Erythroblast (primary cell): ENCODE measurements around the gene PTGFRN.

Experiments
- DNase-seq, 2 experiments: peaks; one replicate each; lab custom pipeline; 2025; lab: John Stamatoyannopoulos, UW
- GATA1 ChIP-seq: IDR thresholded peaks from 2 replicates; pipeline ENCODE4 v1.6.1; 2011; ENCODE audit warnings: low read depth, mild to moderate bottlenecking, control low read depth, low read length, moderate library complexity
- POLR2A ChIP-seq: IDR thresholded peaks from 2 replicates; pipeline ENCODE4 v1.6.1; 2011; ENCODE audit warnings: mild to moderate bottlenecking, low read length

PTGFRN gene

GRCh38 chr1:116916533-116917445 lies 7.1 kb downstream of the PTGFRN start:
- DNase-seq: no peak
- TF ChIP-seq GATA1 (no peak), POLR2A (no peak)

GRCh38 chr1:116918714-116919357 lies 9.1 kb downstream of the PTGFRN start:
- TF ChIP-seq POLR2A (no peak), GATA1 (no peak)
- no peak for DNase-seq

DNA sequence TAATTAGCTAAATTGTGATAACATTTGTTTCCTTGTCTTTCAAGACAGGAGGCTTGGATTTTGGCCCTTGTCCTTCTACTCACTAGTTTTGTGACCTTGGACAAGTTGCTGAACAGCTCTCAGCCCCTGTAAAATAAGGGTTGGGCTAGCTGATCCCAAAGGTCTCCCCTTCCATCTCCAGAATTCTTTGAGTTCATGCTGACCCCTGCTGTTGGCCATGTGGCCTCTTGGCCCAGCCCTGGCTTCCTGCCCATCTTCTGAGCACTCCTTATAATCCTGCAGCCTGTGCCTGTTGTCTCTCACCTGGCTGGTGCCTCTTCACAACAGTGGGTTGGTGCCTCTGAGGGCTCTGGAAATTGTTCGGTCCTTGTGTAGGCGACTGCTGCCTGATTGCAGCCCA lies 10.1 kb downstream of the PTGFRN start:
- TF ChIP-seq GATA1 (no peak), POLR2A (no peak)
- no peak for DNase-seq

- TF ChIP-seq GATA1 (no peak), POLR2A (no peak)
- DNase-seq: no peak
Observed at GRCh38 chr1:116920211-116920610, 10.5 kb downstream of the PTGFRN start.

- TF ChIP-seq POLR2A (no peak), GATA1 (no peak)
- DNase-seq: no peak
Observed at GRCh38 chr1:116921301-116921885, 11.7 kb downstream of the PTGFRN start.

GRCh38 chr1:116921937-116922336 lies 12.2 kb downstream of the PTGFRN start:
- TF ChIP-seq POLR2A: no peak
- TF ChIP-seq GATA1: no peak
- DNase-seq: no peak

DNA sequence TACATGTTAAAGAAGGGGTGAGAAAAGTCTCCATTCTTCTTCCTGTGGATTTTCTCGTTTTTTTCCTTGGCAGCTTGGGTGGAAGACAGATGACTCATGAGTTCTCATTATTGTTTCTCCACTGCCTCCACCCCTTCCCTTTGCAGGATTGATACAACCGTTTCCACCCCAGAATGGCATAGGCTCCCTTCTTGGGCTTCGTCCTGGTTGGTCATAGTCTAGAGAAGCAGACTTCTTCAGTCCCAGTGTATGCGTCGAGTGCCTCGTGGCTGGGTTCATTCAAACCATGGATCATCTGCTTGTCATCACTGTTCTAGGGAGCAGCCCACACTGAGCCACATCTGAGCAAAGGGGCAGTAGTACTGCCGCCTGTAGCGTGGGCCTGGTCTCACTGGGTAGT lies 13.7 kb downstream of the PTGFRN start:
- TF ChIP-seq POLR2A: no peak
- no peak for TF ChIP-seq GATA1
- no peak for DNase-seq

DNA sequence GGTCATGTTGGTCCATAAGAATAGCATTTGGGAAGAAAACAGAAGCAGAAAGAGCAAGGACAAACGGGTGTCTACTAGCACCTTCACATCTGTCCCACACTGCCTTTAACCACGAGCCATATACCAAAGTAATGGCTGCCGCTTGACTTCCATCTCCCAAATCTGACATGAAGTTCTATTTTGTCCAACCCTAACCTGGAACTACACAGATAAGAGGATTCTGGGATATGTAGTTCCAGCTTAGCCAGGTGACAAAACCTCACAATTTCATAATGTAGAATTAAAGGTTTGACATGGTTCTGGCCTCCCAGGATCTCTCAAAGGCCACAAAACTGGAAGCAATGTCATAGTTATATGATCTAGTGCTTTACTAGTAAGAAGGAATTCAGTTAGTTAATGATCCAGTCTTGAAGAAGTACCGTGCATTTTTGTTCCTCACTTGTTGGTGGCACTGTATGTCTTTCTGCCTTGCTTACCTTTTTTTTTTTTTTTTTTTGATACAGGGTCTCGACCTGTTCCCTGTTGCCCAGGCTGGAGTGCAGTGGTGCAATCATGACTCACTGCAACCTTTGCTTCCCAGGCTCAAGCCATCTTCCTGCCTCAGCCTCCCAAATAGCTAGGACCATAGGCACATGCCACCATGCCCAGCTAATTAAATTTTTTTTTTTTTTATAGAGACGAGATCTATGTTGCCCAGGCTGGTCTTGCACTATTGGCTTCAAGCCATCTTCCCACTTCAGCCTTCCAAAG lies 17.5 kb downstream of the PTGFRN start:
- TF ChIP-seq POLR2A (no peak), GATA1 (no peak)
- no peak for DNase-seq

DNA sequence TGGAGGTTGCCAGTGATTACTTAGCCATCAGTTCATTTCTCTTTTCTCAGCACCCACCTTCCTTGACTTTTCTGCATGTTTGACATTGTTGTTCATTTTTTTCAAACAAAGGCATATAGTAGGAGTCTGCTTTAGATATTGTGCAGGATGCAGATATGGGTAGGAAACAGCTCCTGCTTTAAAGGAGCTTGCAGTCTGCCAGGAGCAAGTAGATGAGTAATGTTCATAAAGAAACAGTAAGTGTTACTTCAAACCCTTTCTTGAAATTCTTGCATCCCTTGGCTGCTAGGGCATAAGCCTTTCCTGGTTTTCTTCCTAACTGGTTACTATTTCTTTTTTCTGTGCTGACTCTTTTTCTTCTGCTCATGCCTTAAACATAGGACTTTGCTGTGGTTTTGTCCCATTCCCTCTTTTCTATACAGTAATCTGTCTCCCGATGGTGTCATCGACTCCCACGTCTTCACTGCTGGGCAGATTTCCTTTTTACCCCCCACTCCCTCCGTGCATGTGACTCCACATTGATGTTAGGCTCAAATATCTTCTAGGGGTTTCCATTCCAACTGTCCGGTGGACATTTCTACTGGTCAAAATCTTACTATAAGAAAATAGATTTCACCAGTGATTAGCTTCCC lies 20.4 kb downstream of the PTGFRN start:
- DNase-seq: no peak

DNA sequence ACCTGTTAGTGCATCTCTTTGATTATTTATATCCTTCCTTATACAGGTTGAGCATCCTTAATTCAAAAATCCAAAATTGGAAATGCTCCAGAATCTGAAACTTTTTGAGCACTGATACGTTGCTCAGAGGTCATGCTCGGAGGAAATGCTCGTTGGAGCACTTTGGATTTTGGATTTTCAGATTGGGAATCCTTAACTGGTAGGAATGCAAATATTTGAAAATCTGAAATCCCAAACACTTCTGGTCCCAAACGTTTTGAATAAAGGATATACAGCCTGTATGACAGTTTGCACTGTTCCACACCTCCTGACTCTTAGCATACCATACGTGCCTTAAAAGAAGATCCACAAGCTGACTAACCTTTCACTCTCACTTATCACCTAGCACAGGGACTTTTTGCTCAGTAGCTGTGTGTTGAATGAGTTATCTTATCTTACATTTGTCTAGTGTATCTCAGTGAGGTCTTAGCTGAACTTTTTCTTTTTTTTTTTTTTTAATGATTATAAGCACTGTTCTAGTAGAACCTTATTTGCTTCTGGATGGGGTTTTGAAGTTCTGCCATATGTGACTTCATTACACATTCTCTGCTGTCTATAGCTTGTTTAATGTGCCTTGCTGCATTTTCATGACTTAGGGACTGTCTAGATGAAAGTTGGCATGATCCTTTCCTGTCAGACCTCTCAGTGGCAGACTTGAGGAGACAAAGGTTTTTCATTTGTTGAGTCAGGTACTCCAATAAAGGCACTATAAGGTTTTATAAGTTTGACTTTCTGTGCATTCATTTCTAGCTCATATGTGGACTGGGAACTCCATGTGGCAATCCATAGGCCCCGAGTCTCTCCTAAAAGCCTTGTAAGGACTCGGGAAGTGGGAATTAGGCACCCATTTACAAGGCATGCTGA lies 21.6 kb downstream of the PTGFRN start:
- peak in 1 of 2 experiments; percentile 9 for DNase-seq
- TF ChIP-seq POLR2A (no peak), GATA1 (no peak)

More for the DNA sequence above, 20.4 kb downstream of the PTGFRN start:
- TF ChIP-seq GATA1 (no peak), POLR2A (no peak)

GRCh38 chr1:116933606-116934515 lies 24.1 kb downstream of the PTGFRN start:
- no peak for DNase-seq
- TF ChIP-seq POLR2A: no peak
- no peak for TF ChIP-seq GATA1
